ENCODE data around the gene PRKCA. TPM values are rescaled to one million over a fixed set of nuclear protein-coding genes. Genes with fewer than 3 reads are reported as not detected.
"Not testable (repeated sequence)": the region's sequence is repeated elsewhere in the genome, so short reads cannot be mapped to it uniquely, and the experiment has no call there.

Gene PRKCA
- polyA plus RNA-seq, 2 of the 4 experiments (the other 2 are of a cell fraction): 28.8 to 65.0 TPM

GRCh38 chr17:66322764-66323163 lies 20.4 kb downstream of the PRKCA start:
- Histone ChIP-seq H3K4me2 (no peak overlapping the region), H3K27ac (no peak overlapping the region), H3K4me1 (peaks cover 14% of the 10 kb centered on the region; the same call in 2 of the 3 replicates), H3K9me3 (peaks cover 26% of the 10 kb centered on the region), H3K4me3 (no peak overlapping the region)
- FAIRE-seq (no peak), DNase-seq (ENCODE audit: low read depth in 1 of 2, low spot score in 1 of 2) (no peak), ATAC-seq (no peak)
- POLR2A ChIA-PET: no interaction called here
- TF ChIP-seq TP53 (CRISPR knock-in tag; IDR thresholded peaks at IDR 0.05) (no peak), RFX5 (IDR thresholded peaks at IDR 0.05) (no peak), ESRRA (IDR thresholded peaks at IDR 0.05; ENCODE audit: borderline replicate concordance, low read length) (no peak)
- CTCF ChIA-PET: interaction anchor here (1.7 kb wide), 1 partner anchor 12 kb away, joined by 5 read pairs; no protein-coding TSS in a partner anchor

GRCh38 chr17:66324381-66325004 lies 22.1 kb downstream of the PRKCA start:
- Histone ChIP-seq H3K4me1 (0 out of 3 replicates have a peak, but pooled peaks cover 10% of the 10 kb centered on the region), H3K9me3 (peaks cover 26% of the 10 kb centered on the region)
- CTCF ChIA-PET: interaction anchor here (0.7 to 0.9 kb wide), 3 partner anchors 18 to 117 kb away, joined by 3 read pairs; no protein-coding TSS in a partner anchor
- FAIRE-seq; DNase-seq (ENCODE audit: low read depth in 1 of 2, low spot score in 1 of 2); ATAC-seq; H3K4me3 ChIP-seq; POLR2A ChIA-PET; H3K4me2 ChIP-seq; H3K27ac ChIP-seq: not testable (repeated sequence)
- 88% methylated on average over 3 of the region's 3 CpGs for WGBS (ENCODE audit: missing lambda C conversion rate)

GRCh38 chr17:66326476-66327047 lies 24.1 kb downstream of the PRKCA start:
- ChIA-PET CTCF (interaction anchor here (1.0 to 2.4 kb wide), 4 partner anchors 35 to 126 kb away, joined by 3 to 8 read pairs (median 4); no protein-coding TSS in a partner anchor), POLR2A (no interaction called here)
- no peak for DNase-seq (ENCODE audit: low read depth in 1 of 2, low spot score in 1 of 2)
- no peak overlapping the region for H3K4me2 ChIP-seq
- 0 out of 3 replicates have a peak, but pooled peaks cover 10% of the 10 kb centered on the region for H3K4me1 ChIP-seq
- TF ChIP-seq RAD21 (conservative IDR thresholded peaks at IDR 0.05 in 1 of 2, IDR thresholded peaks at IDR 0.05 in 1 of 2): no peak
- TF ChIP-seq CEBPB (IDR thresholded peaks at IDR 0.05): no peak
- no peak for TF ChIP-seq GATA3 (IDR thresholded peaks at IDR 0.05; ENCODE audit: borderline replicate concordance)
- no peak for TF ChIP-seq NFE2L2 (conservative IDR thresholded peaks at IDR 0.05; ENCODE audit: low read length)
- no peak for TF ChIP-seq HOXB13 (CRISPR knock-in tag; IDR thresholded peaks at IDR 0.05; ENCODE audit: low read depth)
- TF ChIP-seq REST (IDR thresholded peaks at IDR 0.05): no peak
- no peak for TF ChIP-seq RCOR1 (IDR thresholded peaks at IDR 0.05; ENCODE audit: low read depth, low read length)
- no peak for TF ChIP-seq HMGXB4 (CRISPR knock-in tag; IDR thresholded peaks at IDR 0.05; ENCODE audit: borderline replicate concordance)
- no peak for TF ChIP-seq SMC3 (IDR thresholded peaks at IDR 0.05)
- no peak for TF ChIP-seq CBX2 (IDR thresholded peaks at IDR 0.05; ENCODE audit: borderline replicate concordance, low read depth)
- TF ChIP-seq HOXA7 (CRISPR knock-in tag; IDR thresholded peaks at IDR 0.05): no peak
- no peak for TF ChIP-seq PBX3 (IDR thresholded peaks at IDR 0.05)
- TF ChIP-seq CHD2 (IDR thresholded peaks at IDR 0.05; ENCODE audit: low read length, partially characterized antibody): no peak
- no peak for TF ChIP-seq FOSB (CRISPR knock-in tag; IDR thresholded peaks at IDR 0.05)
- no peak for TF ChIP-seq USF2 (IDR thresholded peaks at IDR 0.05)
- no peak for TF ChIP-seq MYC (IDR thresholded peaks at IDR 0.05; ENCODE audit: borderline replicate concordance, low read length)
- TF ChIP-seq KDM1A (IDR thresholded peaks at IDR 0.05; ENCODE audit: low read depth): no peak
- TF ChIP-seq SREBF2 (IDR thresholded peaks at IDR 0.05): no peak
- TF ChIP-seq ATOH8 (CRISPR knock-in tag; IDR thresholded peaks at IDR 0.05; ENCODE audit: low read depth): no peak
- ATAC-seq: no peak
- no peak for FAIRE-seq
- 96% methylated on average over 2 of the region's 2 CpGs for WGBS (ENCODE audit: missing lambda C conversion rate)
- no peak overlapping the region for H3K4me3 ChIP-seq
- peaks cover 15% of the 10 kb centered on the region for H3K9me3 ChIP-seq
- H3K27ac ChIP-seq: no peak overlapping the region
